KOPT-K1 (cell line): ENCODE data around the gene FREM1.

Experiments
- H3K27ac ChIP-seq: fragments of 200-600 bp; sonication (generic); 2 replicates; pipeline ENCODE4 v1.5.1; 2016; ENCODE audit warnings: antibody characterized with exemption, mild to moderate bottlenecking, low read depth, low read length; ENCODE audit not compliant: poor library complexity, severe bottlenecking
- H3K36me3 ChIP-seq: fragments of 200-600 bp; sonication (generic); 2 replicates; pipeline ENCODE4 v1.5.1; 2017; ENCODE audit warnings: antibody characterized with exemption, mild to moderate bottlenecking, low read length, moderate library complexity; ENCODE audit not compliant: insufficient read depth
- H3K9me3 ChIP-seq: fragments of 200-600 bp; sonication (generic); 2 replicates; pipeline ENCODE4 v1.5.1; 2017; ENCODE audit warnings: antibody characterized with exemption, low read length, mild to moderate bottlenecking; ENCODE audit not compliant: insufficient read depth, poor library complexity, severe bottlenecking

FREM1 gene

DNA sequence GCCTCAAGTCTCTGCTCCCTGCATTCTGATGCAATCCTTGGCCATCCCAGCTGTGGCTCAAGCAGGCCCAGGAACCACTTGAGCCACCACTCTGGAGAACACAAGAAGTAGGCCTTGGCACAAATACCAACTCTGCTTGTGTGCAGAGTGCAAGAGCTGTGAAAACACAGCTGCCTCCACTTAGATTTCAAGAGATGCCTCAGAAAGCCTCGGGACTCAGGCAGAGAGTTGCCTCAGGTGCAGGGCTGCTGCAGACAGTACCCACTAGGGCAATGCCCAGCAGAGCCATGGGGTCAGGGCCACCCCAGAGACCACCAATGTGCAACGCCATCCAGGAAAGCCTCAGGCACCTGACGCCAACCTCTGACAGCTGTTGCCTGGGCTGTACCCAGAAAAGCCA, 82.4 kb downstream of the FREM1 start:
- H3K36me3 ChIP-seq = no peaks in the 10 kb centered on the region

DNA sequence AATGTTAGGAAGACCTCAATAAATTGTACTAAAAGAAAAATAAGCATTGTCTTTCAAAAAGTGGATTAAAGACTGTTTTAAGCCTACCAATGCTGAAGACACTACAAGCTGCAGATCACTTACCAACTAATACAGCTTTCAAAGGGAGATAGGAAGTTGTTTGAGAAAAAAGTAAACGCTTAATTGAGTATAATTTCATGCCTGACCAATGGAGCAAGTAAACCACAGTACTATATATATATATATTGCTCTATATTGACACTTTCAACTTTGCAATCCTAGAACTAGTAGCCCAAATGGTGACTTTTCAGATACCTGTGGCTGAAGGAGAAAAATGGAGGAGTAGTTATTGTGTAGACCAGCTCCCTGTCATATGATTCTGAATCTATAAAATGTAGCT, 85.7 kb downstream of the FREM1 start:
- H3K9me3 ChIP-seq = no peaks in the 10 kb centered on the region
- H3K36me3 ChIP-seq = no peaks in the 10 kb centered on the region
- no peak overlapping the region for H3K27ac ChIP-seq

More for the DNA sequence above, 82.4 kb downstream of the FREM1 start:
- Histone ChIP-seq H3K27ac (no peak overlapping the region), H3K9me3 (no peaks in the 10 kb centered on the region)

DNA sequence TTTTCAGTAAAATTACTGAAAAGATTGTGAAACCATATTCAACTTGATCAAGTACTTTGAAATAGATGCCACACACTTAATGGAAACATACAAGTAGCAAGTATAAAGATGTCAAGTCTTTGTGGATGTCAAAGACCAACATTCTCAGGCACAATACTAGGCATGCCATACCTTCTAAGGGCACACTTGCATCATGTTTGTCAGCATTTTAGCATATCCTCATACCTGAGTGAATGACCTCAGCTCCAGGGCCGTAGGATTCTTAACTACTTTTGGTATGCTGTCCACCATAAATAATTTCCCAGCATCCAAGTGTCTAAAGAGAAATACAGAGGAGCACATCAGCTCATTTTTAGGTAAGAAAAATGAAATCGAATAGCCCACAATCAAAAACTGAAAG, 86.4 kb downstream of the FREM1 start:
- no peak overlapping the region for H3K27ac ChIP-seq
- H3K36me3 ChIP-seq = no peaks in the 10 kb centered on the region
- no peaks in the 10 kb centered on the region for H3K9me3 ChIP-seq

DNA sequence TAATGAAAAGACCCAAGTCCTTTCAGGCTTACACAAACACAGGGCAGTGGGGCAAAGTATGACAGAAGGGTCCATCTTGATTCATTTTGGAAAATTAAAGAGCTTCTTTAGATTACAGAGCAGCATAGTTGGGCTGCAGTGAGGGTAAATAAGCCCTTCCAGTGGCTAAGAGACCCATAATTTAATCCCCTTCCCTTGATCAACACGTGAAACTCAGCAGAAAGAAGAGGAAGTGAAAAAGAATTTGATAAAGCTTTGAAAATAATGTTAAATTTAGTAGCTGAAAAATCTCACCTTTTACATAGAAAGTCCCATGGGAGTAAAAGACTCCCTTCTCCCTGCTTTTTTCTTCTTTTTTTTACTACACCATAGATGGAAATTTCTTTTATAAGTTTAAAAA, 87.6 kb downstream of the FREM1 start:
- H3K9me3 ChIP-seq = no peaks in the 10 kb centered on the region
- no peaks in the 10 kb centered on the region for H3K36me3 ChIP-seq
- no peak overlapping the region for H3K27ac ChIP-seq

DNA sequence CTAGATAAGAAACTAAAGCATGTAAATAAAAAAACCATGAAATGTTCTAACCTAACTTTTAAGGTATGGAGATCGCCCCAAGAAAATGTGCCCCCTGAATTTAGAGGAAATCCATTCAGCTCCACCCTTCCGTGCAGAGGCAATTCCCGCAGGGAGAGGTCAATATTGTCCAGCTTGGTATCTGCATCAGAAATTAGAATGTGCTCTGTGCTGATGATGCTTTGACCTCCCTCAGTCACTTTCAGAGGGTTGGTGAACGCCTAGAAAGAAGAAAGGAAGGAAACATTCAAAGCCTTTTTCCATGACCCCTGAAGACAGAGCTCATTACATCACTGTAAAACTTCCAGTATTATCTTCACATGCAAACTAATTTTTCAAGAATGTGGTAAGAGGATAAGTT, 91.0 kb downstream of the FREM1 start:
- H3K36me3 ChIP-seq = no peaks in the 10 kb centered on the region
- no peak overlapping the region for H3K27ac ChIP-seq

DNA sequence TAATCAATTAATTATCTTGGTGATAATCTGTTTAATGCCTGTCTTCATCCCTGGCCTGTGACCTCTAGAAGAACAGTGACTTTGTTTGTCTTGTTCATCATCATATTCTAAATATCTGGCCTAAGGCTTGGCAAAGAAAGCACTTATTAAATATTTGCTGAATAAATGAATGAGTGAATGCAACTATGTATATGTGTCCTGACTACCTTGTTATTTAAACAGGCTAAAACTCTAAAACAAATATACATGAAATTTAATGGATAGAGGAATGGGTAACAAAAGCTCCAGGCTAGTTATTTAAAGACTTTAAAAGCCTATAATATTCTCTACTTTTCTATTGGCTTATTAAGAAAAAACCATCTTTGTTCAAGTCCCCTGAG, 96.0 kb downstream of the FREM1 start:
- Histone ChIP-seq H3K36me3 (no peaks in the 10 kb centered on the region), H3K9me3 (no peaks in the 10 kb centered on the region), H3K27ac (no peak overlapping the region)

More for the DNA sequence above, 91.0 kb downstream of the FREM1 start:
- H3K9me3 ChIP-seq = no peaks in the 10 kb centered on the region

DNA sequence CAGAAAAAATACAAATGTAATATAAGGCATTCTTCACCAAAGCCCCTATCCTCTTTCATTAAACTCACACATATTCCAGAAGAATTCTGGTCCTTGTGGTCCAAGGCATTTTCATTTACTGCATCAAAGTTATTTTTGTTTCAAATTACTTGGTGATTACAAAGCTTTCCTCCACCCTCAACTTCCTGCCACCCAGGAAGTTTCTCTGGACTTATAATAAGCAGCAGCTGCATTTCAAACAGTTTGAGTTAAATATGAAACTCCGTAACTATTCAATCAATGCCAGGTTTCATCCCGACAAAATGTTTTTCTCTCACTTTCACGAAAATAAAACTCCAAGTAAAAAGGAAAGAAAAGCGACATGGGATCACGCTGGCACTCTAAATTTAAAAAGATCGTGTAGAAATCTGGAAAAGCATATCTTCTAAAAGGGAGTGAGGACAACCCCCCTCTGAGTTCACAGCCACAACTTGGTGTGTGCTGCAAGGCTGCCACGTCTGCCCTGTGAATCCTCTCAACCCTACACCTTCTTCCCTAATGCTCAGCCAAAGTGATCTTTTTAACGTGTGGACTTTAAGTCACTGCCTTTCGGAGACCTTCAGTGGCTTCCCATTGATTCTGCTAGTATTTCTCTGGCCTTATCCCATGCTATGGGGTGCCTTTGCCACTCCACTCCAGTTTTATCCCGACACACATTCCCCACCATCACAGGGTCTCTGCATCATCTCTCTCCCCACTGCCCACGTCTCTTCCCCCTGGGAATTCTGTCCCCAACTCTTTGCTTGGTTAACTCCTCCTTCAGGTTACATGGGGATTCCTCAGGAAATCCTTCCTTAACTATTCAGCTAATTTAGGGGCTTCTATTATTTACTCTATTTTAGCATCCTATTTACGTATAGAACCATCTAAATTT, 96.6 kb downstream of the FREM1 start:
- H3K27ac ChIP-seq = no peak overlapping the region
- H3K36me3 ChIP-seq = no peaks in the 10 kb centered on the region
- no peaks in the 10 kb centered on the region for H3K9me3 ChIP-seq

DNA sequence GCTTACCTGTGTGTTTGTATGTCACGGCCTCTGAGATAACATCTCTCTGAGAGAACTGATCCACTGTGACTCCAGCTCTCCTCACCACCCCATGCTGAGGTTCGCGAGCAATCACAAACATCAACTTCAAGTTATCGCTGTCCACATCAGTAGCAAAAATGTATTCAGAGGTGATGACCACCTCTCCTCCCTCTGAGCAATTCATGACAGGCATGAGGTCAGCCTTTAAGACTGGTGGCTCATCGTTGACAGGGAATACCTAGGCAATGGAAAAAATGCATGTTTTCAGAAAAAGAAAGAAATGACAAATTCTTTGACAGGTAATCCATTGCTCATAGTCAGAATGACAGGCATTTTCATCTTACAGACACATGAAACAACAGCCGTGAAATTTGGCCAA, 97.4 kb downstream of the FREM1 start:
- H3K36me3 ChIP-seq = no peaks in the 10 kb centered on the region
- H3K27ac ChIP-seq = no peak overlapping the region
- no peaks in the 10 kb centered on the region for H3K9me3 ChIP-seq

DNA sequence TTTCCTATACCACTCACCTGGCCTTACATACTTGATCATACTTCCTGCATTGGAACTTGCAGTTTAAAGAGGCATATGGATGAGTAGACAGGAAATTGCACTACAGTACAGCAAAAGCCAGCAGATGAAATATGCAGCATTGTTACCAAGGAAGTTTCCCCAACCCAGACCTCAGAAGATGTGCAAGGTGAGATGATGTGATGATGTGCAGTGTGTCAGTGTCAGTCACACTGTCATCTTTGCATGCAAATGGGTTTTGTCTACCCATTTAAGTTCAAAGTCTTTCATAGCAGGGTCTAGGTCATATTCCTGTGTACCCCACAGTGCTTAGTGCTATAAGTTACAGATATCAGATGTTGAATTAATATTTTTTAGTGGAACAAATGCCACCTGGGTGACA, 98.4 kb downstream of the FREM1 start:
- H3K9me3 ChIP-seq = no peaks in the 10 kb centered on the region
- H3K36me3 ChIP-seq = no peaks in the 10 kb centered on the region
- H3K27ac ChIP-seq = no peak overlapping the region

DNA sequence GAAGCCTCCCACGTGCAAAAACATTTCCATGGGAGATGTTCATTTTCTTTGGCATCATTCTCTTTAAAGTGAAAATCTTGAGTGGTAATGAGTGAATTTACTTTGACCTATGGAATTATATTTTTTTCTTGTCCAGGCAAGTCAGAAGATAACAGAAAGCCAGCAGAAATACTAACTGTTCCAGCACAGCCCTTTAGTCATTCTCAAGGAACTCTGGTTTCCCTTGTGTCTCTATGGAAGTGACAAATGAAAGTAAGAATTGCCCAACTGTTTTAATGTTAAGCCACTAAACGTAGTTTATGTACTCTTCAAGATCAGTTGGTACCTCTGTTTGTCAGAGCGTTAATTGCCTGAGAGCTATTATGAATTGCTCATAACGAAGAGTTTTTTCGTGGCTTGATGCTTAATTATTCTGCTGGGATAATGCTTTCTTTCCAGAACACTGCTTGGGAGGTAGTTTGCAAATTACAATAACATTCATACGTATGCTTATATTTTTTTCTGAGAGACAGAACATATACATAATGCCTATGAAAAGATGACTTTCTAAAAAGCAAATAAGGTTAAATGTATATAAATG, 103.2 kb downstream of the FREM1 start:
- no peak overlapping the region for H3K27ac ChIP-seq
- no peaks in the 10 kb centered on the region for H3K9me3 ChIP-seq
- no peaks in the 10 kb centered on the region for H3K36me3 ChIP-seq

DNA sequence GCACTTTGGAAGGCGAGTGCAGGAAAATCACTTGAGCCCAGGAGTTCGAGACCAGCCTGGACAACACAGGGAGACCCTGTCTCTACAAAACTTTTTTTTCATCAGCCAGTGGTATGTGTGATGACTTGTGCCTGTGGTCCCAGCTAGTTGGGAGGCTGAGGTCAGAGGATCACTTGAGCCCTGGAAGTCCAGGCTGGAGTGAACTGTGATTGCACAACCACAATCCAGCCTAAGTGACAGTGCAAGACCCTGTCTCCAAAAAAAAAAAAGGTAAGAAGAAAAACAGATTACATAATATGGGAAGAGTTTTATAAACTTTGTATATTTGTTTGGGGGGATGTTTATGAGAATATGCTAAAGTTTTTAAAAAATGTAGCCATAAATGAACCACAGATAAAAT, 111.2 kb downstream of the FREM1 start:
- Histone ChIP-seq H3K9me3 (no peaks in the 10 kb centered on the region), H3K27ac (no peak overlapping the region), H3K36me3 (no peaks in the 10 kb centered on the region)

DNA sequence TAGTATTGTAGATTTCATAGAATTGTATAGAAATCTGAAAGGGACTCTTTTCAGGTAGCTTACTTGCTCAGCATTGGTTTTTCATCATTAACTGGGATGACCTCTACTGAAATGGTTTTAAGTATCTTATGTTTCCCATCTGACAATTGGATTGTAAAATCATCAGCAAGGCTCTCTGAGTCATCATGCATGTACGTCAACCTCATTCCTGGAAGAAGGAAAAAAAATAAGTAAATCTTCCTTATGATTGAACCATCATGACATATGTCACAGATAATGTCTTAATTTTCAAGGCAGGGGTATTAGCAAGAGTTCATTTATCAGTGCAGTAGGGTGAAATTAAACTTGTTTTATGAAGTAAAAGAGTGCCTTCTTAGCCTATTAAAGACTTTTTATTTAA, 112.8 kb downstream of the FREM1 start:
- H3K36me3 ChIP-seq = no peaks in the 10 kb centered on the region
- no peaks in the 10 kb centered on the region for H3K9me3 ChIP-seq
- H3K27ac ChIP-seq = no peak overlapping the region

DNA sequence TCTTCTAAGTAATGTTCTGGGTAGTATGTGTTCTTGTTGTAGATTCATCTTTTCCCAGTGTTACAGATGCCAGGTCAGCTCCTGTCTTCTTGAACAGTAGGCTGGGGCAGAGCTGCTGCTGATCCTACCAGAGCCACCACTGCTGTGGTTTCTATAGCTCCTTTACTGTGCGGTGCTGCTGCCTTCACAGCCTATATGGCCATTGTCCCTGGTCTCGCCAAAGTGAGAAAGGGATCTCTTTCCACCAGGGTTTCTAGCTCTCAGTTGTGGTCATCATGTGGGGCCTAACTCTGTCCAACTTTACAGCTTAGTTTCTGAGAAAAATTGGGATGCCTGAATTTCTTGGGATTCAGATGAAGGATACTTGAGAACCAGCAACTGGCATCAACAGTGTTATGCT, 116.8 kb downstream of the FREM1 start:
- Histone ChIP-seq H3K27ac (no peak overlapping the region), H3K9me3 (no peaks in the 10 kb centered on the region), H3K36me3 (no peaks in the 10 kb centered on the region)

DNA sequence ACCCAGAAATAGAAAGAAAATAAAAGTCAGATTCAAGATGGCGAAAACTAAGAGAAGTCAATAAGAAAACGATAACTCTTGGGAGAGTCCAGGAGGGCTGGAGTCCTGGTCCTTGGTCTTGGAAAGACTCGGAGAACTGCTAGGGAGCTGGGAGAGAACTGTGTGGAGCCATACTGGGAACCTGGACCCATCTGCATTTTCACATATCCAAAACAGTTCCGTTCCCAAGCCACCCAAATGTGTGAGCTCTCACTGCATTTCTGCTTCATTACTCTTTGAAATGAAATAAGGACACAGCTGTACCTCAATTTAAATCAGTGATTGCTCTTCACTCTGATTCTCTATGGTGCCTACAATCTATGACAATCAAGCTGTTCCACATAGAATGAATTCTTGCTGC, 119.6 kb downstream of the FREM1 start:
- H3K9me3 ChIP-seq = no peaks in the 10 kb centered on the region
- H3K27ac ChIP-seq = no peak overlapping the region
- no peaks in the 10 kb centered on the region for H3K36me3 ChIP-seq

DNA sequence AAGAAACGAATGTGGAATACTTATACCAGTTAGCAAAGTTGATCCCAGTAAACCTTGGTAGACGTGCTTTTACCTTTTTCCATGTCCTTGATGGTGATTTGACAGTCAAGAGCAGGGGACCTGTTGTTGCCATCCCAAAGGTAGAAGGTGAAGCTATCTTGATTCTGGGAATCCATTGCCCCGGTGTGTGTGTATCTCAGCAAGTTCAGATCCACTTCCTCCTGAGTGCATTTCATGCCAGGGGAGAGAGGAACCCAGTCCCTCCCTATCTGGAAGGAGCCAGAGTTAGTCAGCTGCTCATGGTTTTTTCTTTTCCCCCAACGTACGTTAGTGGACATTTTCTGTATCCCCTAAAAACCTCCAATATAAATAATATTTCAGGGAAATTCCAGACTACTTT, 121.4 kb downstream of the FREM1 start:
- no peak overlapping the region for H3K27ac ChIP-seq
- no peaks in the 10 kb centered on the region for H3K36me3 ChIP-seq
- H3K9me3 ChIP-seq = no peaks in the 10 kb centered on the region

DNA sequence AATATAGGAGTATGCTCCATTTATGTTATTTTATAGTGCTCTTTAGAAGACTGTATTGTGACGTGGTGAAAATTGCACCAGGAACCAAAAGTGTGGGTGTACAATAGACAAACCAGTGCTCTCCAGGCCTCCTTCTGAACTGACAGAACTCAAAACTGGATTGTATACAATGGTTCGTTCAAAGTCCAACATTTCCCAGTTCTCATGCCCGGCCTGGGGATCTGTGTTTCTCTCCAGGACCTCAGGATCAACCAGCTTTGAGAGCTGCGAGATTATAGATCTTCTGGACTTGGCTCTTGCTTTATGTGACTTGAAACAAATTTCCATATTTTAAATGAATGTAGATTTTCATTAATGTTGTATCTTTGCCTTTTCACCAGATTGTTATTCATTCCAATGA, 126.9 kb downstream of the FREM1 start:
- Histone ChIP-seq H3K9me3 (no peaks in the 10 kb centered on the region), H3K27ac (no peak overlapping the region), H3K36me3 (no peaks in the 10 kb centered on the region)
